GM18508 (cell line): Measurements from ENCODE around the gene C5AR2.
"Not testable (repeated sequence)": the region's sequence is repeated elsewhere in the genome, so short reads cannot be mapped to it uniquely, and the experiment has no call there.

Source experiments
- ATAC-seq: cut with Tn5 transposase; IDR thresholded peaks from one replicate; pipeline ENCODE4 v1.9.1; 2021; ENCODE audit warnings: moderate number of reproducible peaks; ENCODE audit not compliant: insufficient read depth, unreplicated experiment

C5AR2 gene

GRCh38 chr19:47381653-47382279 lies 49.8 kb downstream of the C5AR2 start:
- no peak for ATAC-seq

DNA sequence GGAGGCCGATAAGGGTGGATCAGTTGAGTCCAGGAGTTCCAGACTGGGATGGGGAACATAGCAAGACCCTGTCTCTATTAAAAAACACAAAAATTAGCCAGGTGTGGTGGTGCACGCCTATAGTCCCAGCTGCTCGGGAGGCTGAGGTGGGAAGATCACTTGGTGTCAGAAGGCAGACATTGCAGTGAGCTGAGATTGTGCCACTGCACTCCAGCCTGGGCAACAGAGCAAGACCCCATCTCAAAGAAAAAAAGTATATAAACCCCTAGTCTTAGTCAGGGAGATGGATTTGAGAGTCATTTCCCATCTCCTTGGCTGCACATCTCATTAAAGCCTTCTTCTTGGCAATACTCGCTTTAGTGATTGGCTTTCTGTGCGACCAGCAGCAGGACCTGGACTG lies 51.9 kb downstream of the C5AR2 start:
- ATAC-seq: not testable (repeated sequence)

DNA sequence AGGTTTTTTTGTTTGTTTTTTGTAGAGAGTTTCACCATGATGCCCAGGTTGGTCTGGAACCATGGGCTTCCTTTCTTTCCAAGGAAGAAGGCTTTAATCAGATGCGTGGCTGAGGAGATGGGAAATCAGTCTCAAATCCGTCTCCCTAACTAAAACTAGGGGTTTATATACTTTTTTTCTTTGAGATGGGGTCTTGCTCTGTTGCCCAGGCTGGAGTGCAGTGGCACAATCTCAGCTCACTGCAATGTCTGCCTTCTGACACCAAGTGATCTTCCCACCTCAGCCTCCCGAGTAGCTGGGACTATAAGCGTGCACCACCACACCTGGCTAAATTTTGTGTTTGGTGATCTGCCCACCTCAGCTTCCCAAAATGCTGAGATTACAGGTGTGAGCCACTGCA lies 52.6 kb downstream of the C5AR2 start:
- ATAC-seq: not testable (repeated sequence)

DNA sequence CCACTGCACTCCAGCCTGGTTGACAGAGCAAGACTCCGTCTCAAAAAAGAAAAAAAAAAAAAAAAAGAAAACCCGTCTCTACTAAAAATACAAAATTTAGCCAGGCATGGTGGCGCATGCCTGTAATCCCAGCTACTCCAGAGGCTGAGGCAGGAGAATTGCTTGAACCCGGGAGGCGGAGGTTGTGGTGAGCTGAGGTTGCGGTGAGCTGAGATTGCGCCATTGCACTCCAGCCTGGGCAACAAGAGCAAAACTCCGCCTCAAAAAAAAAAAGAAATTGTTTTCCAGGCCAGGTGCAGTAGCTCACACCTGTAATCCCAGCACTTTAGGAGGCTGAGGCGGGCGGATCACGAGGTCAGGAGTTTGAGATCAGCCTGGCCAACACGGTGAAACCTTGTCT lies 54.6 kb downstream of the C5AR2 start:
- not testable (repeated sequence) for ATAC-seq

- not testable (repeated sequence) for ATAC-seq
These were observed 55.6 kb downstream of the C5AR2 start for GRCh38 chr19:47387623-47388022.

- ATAC-seq: not testable (repeated sequence)
These were observed 56.7 kb downstream of the C5AR2 start for GRCh38 chr19:47388721-47389120.

DNA sequence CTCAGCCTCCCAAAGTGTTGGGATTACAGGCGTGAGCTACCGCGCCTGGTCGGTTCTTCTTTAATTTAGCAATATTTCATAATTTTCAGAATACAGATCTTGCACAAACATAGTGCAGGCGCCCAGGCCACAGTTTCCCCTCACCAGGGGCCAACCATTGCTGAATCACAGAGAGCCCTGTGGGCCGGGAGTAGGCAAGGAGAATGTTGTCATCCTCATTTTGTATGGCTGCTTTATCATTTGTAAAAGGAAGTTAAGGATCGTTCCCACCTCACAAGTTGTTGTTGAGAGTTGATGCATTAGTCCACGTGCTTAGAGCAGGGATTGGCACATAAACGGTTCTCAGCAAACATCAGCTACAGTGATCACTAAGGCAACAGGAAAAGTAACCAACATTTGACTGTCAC lies 57.2 kb downstream of the C5AR2 start:
- no peak for ATAC-seq

DNA sequence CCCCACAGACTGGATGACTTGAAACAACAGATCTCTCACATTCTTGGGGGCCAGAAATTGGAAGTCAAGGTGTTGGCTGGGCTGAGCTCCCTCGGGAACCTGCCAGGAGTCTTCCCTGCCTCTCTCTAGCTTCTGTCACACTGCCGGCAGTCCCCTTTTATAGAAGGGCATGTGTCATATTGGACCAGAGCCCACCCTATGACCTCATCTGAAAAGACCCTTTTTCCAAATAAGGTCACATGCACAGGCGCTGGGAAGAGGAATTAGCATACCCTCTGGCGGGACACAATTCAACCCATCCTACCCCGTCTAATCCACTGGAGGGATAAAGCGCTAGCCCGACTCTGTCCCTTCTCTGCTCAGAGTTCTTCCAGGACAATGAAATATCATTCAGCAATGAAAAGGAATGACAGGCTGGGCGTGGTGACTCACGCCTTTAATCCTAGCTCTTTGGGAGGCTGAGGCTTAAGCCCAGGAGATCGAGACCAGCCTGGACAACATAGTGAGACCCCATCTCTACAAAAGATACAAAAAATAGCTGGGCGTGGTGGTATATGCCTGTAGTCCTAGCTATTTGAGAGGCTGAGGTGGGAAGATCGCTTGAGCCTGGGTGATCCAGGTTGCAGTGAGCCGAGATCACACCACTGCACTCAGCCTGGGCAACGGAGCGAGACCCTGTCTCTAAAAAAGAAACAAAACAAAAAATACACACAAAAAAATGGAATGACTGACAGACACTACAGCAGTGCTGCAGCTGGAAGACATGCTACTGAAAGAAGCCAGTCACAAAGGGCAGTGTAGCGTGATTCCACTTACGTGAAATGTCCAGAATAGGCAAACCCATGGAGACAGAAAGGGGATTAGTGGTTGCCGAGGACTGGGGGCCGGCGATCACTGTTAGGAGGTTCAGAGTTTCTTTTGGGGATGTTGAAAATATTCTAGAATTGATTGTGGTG lies 58.8 kb downstream of the C5AR2 start:
- no peak for ATAC-seq

DNA sequence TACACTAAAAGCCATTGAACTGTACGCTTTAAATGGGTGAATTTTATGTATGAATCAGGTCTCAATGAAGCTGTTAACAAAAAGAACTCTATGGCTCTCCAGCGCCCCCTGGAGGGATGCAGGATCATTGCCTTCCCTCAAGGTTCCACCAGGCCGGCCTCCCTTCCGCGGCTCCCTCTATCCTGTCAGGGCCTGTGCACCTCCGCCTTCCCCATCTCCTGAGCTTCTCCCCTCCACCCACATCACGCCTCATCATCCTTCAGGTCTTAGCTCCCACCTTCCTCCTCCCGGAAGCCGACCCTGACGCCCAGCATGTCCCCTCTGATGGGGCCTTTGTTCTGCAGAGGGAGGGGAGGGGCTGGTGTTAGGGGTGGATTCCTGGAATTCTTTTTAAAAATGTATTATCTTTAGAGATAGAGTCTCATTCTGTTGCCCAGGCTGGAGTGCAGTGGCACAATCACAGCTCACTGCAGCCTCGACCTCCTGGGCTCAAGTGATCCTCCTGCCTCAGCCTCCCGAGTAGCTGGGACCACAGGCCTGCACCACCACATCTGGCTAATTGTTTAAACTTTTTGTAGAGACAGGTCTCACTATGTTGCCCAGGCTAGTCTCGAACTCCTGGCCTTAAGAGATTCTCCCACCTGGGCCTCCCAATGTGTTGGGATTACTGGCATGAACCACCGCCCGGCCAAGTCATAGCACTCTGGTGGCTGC lies 59.7 kb downstream of the C5AR2 start:
- ATAC-seq: no peak
